Measurements from ENCODE around the gene IGF2BP1.
"Not testable (repeated sequence)": the region's sequence is repeated elsewhere in the genome, so short reads cannot be mapped to it uniquely, and the experiment has no call there.

IGF2BP1 gene

GRCh38 chr17:49076573-49077384 lies 79.6 kb downstream of the IGF2BP1 start:
- H3K27ac ChIP-seq = no peak overlapping the region
- TF ChIP-seq CTCF (IDR thresholded peaks at IDR 0.05) (no peak), ZFX (IDR thresholded peaks at IDR 0.05; ENCODE audit: borderline replicate concordance) (no peak)

- no peak overlapping the region for H3K27ac ChIP-seq
- TF ChIP-seq ZFX (IDR thresholded peaks at IDR 0.05; ENCODE audit: borderline replicate concordance) = no peak
- no peak for TF ChIP-seq CTCF (IDR thresholded peaks at IDR 0.05)
Observed at GRCh38 chr17:49078248-49078647, 81.1 kb downstream of the IGF2BP1 start.

GRCh38 chr17:49079840-49080663 lies 82.9 kb downstream of the IGF2BP1 start:
- no peak overlapping the region for H3K27ac ChIP-seq
- TF ChIP-seq CTCF (IDR thresholded peaks at IDR 0.05) = no peak
- TF ChIP-seq ZFX (IDR thresholded peaks at IDR 0.05; ENCODE audit: borderline replicate concordance) = no peak

- H3K27ac ChIP-seq = no peak overlapping the region
- TF ChIP-seq ZFX (IDR thresholded peaks at IDR 0.05; ENCODE audit: borderline replicate concordance) = no peak
- TF ChIP-seq CTCF (IDR thresholded peaks at IDR 0.05) = no peak
Observed at GRCh38 chr17:49082231-49082630, 85.0 kb downstream of the IGF2BP1 start.

- H3K27ac ChIP-seq = not testable (repeated sequence)
Observed at GRCh38 chr17:49085046-49085445, 87.9 kb downstream of the IGF2BP1 start.

- H3K27ac ChIP-seq = no peak overlapping the region
- TF ChIP-seq CTCF (IDR thresholded peaks at IDR 0.05) (no peak), ZFX (IDR thresholded peaks at IDR 0.05; ENCODE audit: borderline replicate concordance) (no peak)
Observed at GRCh38 chr17:49085565-49086315, 88.6 kb downstream of the IGF2BP1 start.

GRCh38 chr17:49086316-49086605 lies 89.1 kb downstream of the IGF2BP1 start:
- H3K27ac ChIP-seq = no peak overlapping the region
- TF ChIP-seq CTCF (IDR thresholded peaks at IDR 0.05) (no peak), ZFX (IDR thresholded peaks at IDR 0.05; ENCODE audit: borderline replicate concordance) (no peak)
